PFSK-1 (cell line): Measurements from ENCODE around the gene ULK4.

Source experiments
- FOXP2 ChIP-seq: optimal IDR thresholded peaks from 2 replicates; pipeline ENCODE3; 2011; ENCODE audit warnings: borderline replicate concordance, control low read depth, inconsistent platforms; ENCODE audit not compliant: insufficient read depth; ENCODE audit errors: extremely low read length, extremely low read depth
- POLR2AphosphoS5 ChIP-seq: IDR thresholded peaks from 2 replicates; pipeline ENCODE4 v1.6.1; 2012; ENCODE audit warnings: low read depth, mild to moderate bottlenecking, control low read depth, low read length, moderate library complexity
- REST ChIP-seq, 2 experiments: IDR thresholded peaks; 2 replicates each; pipeline versions ENCODE4 v1.6.1 to v1.8.0; 2011 to 2012; ENCODE audit warnings: low read depth in 2 of 2, low read length in 2 of 2, control low read depth in 1 of 2, inconsistent platforms in 1 of 2, mild to moderate bottlenecking in 1 of 2, moderate library complexity in 1 of 2; ENCODE audit not compliant: insufficient read depth in 1 of 2
- SIN3A ChIP-seq: IDR thresholded peaks from 2 replicates; pipeline ENCODE4 v1.6.1; 2012; ENCODE audit warnings: mild to moderate bottlenecking, low read length, moderate library complexity, borderline replicate concordance; ENCODE audit not compliant: insufficient read depth

- TF ChIP-seq POLR2AphosphoS5 (no peak), SIN3A (no peak), REST (IDR thresholded peaks at IDR 0.05; ENCODE audit: insufficient read depth in 1 of 2, low read depth in 2 of 2, low read length in 2 of 2) (no peak), FOXP2 (no peak)
Measured at GRCh38 chr3:41356775-41357174, 605.1 kb downstream of the ULK4 start.
